HepG2 (cell line): ENCODE data around the gene ONECUT2. TPM values are rescaled to one million over a fixed set of nuclear protein-coding genes. Genes with fewer than 3 reads are reported as not detected.

Source experiments
- CENPT ChIP-seq: sonication (generic); formaldehyde crosslinking; IDR thresholded peaks from 2 replicates; pipeline ENCODE4 v1.8.0; 2022; ENCODE audit warnings: low read depth, mild to moderate bottlenecking, moderate library complexity, missing genetic modification reagents
- CSRNP2 ChIP-seq: sonication (generic); formaldehyde crosslinking; conservative IDR thresholded peaks from 2 replicates; pipeline ENCODE4 v1.8.0; 2022; ENCODE audit warnings: low read depth, missing genetic modification reagents
- DR1 ChIP-seq: sonication (generic); formaldehyde crosslinking; IDR thresholded peaks from 2 replicates; pipeline ENCODE4 v1.8.0; 2021; ENCODE audit warnings: mild to moderate bottlenecking, missing genetic modification reagents, inconsistent platforms
- ETV5 ChIP-seq: IDR thresholded peaks from 2 replicates; pipeline ENCODE4 v1.6.1; 2018; ENCODE audit warnings: missing biosample characterization, missing genetic modification reagents, inconsistent platforms, borderline replicate concordance
- IRF2 ChIP-seq: IDR thresholded peaks from 2 replicates; pipeline ENCODE4 v1.6.1; 2018; ENCODE audit warnings: missing genetic modification reagents, missing compliant biosample characterization
- KLF9 ChIP-seq: IDR thresholded peaks from 2 replicates; pipeline ENCODE4 v1.6.1; 2016; ENCODE audit warnings: low read depth
- MEF2D ChIP-seq: sonication (generic); formaldehyde crosslinking; IDR thresholded peaks from 2 replicates; pipeline ENCODE4 v1.5.1; 2020; ENCODE audit warnings: mild to moderate bottlenecking, missing genetic modification reagents
- RNF2 ChIP-seq: fragments of 450-650 bp; conservative IDR thresholded peaks from 2 replicates; pipeline ENCODE4 v1.6.1; 2016; ENCODE audit warnings: low read depth
- TEAD2 ChIP-seq: sonication (generic); formaldehyde crosslinking; IDR thresholded peaks from 2 replicates; pipeline ENCODE4 v1.9.0; 2021; ENCODE audit warnings: missing genetic modification reagents
- ZNF318 ChIP-seq: sonication (generic); formaldehyde crosslinking; IDR thresholded peaks from 2 replicates; pipeline ENCODE4 v1.4.0; 2020; ENCODE audit warnings: mild to moderate bottlenecking, missing genetic modification reagents
- ZSCAN21 ChIP-seq: sonication (generic); formaldehyde crosslinking; IDR thresholded peaks from 2 replicates; pipeline ENCODE4 v1.8.0; 2022; ENCODE audit warnings: mild to moderate bottlenecking, missing genetic modification reagents, moderate library complexity, borderline replicate concordance
- polyA plus RNA-seq, 8 experiments: library from polyadenylated mRNA; depleted of rRNA in 3 of 8; stranded (reverse) in 7 of 8; unstranded in 1 of 8; fragments of >200 nt; fragmentation: Illumina TruSeq in 4 of 8; extraction: Trizol in 4 of 8; gene quantifications; 2 replicates each; pipeline versions ENCODE4 v1.2.1 to v1.2.3, GENCODE V29; 2011 to 2016; ENCODE audit warnings: low read depth in 4 of 8, missing spikeins in 1 of 8, mixed read lengths in 1 of 8; ENCODE audit not compliant: insufficient read depth in 1 of 8
- total RNA-seq, 5 experiments: library from RNA; depleted of rRNA; stranded (reverse); fragments of >200 nt; fragmentation: Illumina TruSeq; extraction: Trizol; gene quantifications; 2 replicates each; pipeline ENCODE4 v1.2.3, GENCODE V29; 2016; ENCODE audit warnings: low read depth in 1 of 5
- TF ChIP-seq, protein P1 (sequence below): sonication (generic); formaldehyde crosslinking; IDR thresholded peaks from 2 replicates; pipeline ENCODE4 v1.5.1; 2020; ENCODE audit warnings: missing genetic modification reagents, mild to moderate bottlenecking, borderline replicate concordance

ONECUT2 gene
- total and polyA plus RNA-seq, 2 of the 13 experiments (the other 11 are each of a cell fraction or from before 2014, with no cell fraction given), result 3.0 to 3.2 TPM

DNA sequence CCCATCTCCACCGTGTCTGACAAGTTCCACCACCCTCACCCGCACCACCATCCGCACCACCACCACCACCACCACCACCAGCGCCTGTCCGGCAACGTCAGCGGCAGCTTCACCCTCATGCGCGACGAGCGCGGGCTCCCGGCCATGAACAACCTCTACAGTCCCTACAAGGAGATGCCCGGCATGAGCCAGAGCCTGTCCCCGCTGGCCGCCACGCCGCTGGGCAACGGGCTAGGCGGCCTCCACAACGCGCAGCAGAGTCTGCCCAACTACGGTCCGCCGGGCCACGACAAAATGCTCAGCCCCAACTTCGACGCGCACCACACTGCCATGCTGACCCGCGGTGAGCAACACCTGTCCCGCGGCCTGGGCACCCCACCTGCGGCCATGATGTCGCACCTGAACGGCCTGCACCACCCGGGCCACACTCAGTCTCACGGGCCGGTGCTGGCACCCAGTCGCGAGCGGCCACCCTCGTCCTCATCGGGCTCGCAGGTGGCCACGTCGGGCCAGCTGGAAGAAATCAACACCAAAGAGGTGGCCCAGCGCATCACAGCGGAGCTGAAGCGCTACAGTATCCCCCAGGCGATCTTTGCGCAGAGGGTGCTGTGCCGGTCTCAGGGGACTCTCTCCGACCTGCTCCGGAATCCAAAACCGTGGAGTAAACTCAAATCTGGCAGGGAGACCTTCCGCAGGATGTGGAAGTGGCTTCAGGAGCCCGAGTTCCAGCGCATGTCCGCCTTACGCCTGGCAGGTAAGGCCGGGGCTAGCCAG is 1.2 kb downstream of the ONECUT2 start (continued):
- no peak for TF ChIP-seq MEF2D (CRISPR knock-in tag)
- no peak for TF ChIP-seq CSRNP2
- TF ChIP-seq RNF2, result no peak
- no peak for TF ChIP-seq IRF2 (CRISPR knock-in tag)
- TF ChIP-seq TEAD2, result no peak
- no peak for TF ChIP-seq ETV5 (CRISPR knock-in tag)
- no peak for TF ChIP-seq CENPT (CRISPR knock-in tag)
- TF ChIP-seq, protein P1, sequence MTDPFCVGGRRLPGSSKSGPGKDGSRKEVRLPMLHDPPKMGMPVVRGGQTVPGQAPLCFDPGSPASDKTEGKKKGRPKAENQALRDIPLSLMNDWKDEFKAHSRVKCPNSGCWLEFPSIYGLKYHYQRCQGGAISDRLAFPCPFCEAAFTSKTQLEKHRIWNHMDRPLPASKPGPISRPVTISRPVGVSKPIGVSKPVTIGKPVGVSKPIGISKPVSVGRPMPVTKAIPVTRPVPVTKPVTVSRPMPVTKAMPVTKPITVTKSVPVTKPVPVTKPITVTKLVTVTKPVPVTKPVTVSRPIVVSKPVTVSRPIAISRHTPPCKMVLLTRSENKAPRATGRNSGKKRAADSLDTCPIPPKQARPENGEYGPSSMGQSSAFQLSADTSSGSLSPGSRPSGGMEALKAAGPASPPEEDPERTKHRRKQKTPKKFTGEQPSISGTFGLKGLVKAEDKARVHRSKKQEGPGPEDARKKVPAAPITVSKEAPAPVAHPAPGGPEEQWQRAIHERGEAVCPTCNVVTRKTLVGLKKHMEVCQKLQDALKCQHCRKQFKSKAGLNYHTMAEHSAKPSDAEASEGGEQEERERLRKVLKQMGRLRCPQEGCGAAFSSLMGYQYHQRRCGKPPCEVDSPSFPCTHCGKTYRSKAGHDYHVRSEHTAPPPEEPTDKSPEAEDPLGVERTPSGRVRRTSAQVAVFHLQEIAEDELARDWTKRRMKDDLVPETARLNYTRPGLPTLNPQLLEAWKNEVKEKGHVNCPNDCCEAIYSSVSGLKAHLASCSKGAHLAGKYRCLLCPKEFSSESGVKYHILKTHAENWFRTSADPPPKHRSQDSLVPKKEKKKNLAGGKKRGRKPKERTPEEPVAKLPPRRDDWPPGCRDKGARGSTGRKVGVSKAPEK (CRISPR knock-in tag), result 0 out of 2 replicates have a peak, but pooled peaks have one; percentile 30
- no peak for TF ChIP-seq ZNF318 (CRISPR knock-in tag)
- no peak for TF ChIP-seq ZSCAN21 (CRISPR knock-in tag)
- no peak for TF ChIP-seq KLF9 (CRISPR knock-in tag)
- TF ChIP-seq DR1 (CRISPR knock-in tag), result no peak
